DOHH2 (cell line): Measurements from ENCODE around the gene SDCCAG8.
A peak's percentile ranks its signal among the peaks of the same experiment; 100 is the strongest.

ENCODE experiments used
- H3F3A ChIP-seq: fragments of 200-600 bp; sonication (generic), shearing (Covaris generic); 2 replicates; pipeline ENCODE4 v1.6.0; 2016; ENCODE audit warnings: antibody characterized with exemption, mild to moderate bottlenecking; ENCODE audit not compliant: control insufficient read depth, insufficient read depth
- H3K27ac ChIP-seq: fragments of 200-600 bp; sonication (generic); 2 replicates; pipeline ENCODE4 v1.5.1; 2014; ENCODE audit warnings: low read depth, mild to moderate bottlenecking, low read length, moderate library complexity
- H3K27me3 ChIP-seq: fragments of 200-600 bp; sonication (generic); 2 replicates; pipeline ENCODE4 v1.6.1; 2014; ENCODE audit warnings: mild to moderate bottlenecking, low read length, mixed read lengths; ENCODE audit not compliant: control insufficient read depth
- H3K36me3 ChIP-seq: fragments of 200-600 bp; sonication (generic); 2 replicates; pipeline ENCODE4 v1.6.1; 2014; ENCODE audit warnings: mild to moderate bottlenecking, low read length, moderate library complexity, mixed read lengths; ENCODE audit not compliant: control insufficient read depth
- H3K4me1 ChIP-seq: fragments of 200-600 bp; sonication (generic); 2 replicates; pipeline ENCODE4 v1.6.1; 2014; ENCODE audit warnings: mild to moderate bottlenecking, low read length, mixed read lengths; ENCODE audit not compliant: control insufficient read depth
- H3K4me2 ChIP-seq: fragments of 200-600 bp; sonication (generic); 2 replicates; pipeline ENCODE4 v1.6.0; 2014; ENCODE audit warnings: mild to moderate bottlenecking, low read length, moderate library complexity
- H3K4me3 ChIP-seq: fragments of 200-600 bp; sonication (generic); 2 replicates; pipeline ENCODE4 v1.5.1; 2014; ENCODE audit warnings: mild to moderate bottlenecking, low read length, mixed read lengths
- H3K79me2 ChIP-seq: fragments of 200-600 bp; sonication (generic); 2 replicates; pipeline ENCODE4 v1.6.1; 2014; ENCODE audit warnings: mild to moderate bottlenecking, low read length, mixed read lengths; ENCODE audit not compliant: control insufficient read depth
- H3K9me2 ChIP-seq: fragments of 200-600 bp; sonication (generic); replicated peaks from 2 replicates; pipeline ENCODE4 v1.6.1; 2014; ENCODE audit warnings: mild to moderate bottlenecking, low read length, mixed read lengths; ENCODE audit not compliant: control insufficient read depth
- H3K9me3 ChIP-seq: fragments of 200-600 bp; sonication (generic); 2 replicates; pipeline ENCODE4 v1.6.1; 2014; ENCODE audit warnings: antibody characterized with exemption, low read length, mixed read lengths; ENCODE audit not compliant: control insufficient read depth, insufficient read depth
- H4K20me1 ChIP-seq: fragments of 200-600 bp; sonication (generic); 2 replicates; pipeline ENCODE4 v1.6.0; 2014; ENCODE audit warnings: low read depth, mild to moderate bottlenecking, antibody characterized with exemption, low read length, moderate library complexity; ENCODE audit not compliant: control insufficient read depth, insufficient read depth
- CTCF ChIP-seq: fragments of 200-600 bp; sonication (generic); IDR thresholded peaks from one replicate; pipeline ENCODE4 v1.5.1; 2014; ENCODE audit warnings: antibody characterized with exemption, mild to moderate bottlenecking, low read depth, low read length; ENCODE audit not compliant: poor library complexity, severe bottlenecking
- EZH2phosphoT487 ChIP-seq: fragments of 200-600 bp; sonication (generic); IDR thresholded peaks from 2 replicates; pipeline ENCODE4 v1.6.1; 2017; ENCODE audit warnings: borderline replicate concordance, mild to moderate bottlenecking, antibody characterized with exemption, low read length, moderate library complexity, mixed read lengths

SDCCAG8 gene

GRCh38 chr1:243409284-243409683 is 153.4 kb downstream of the SDCCAG8 start:
- no peaks in the 10 kb centered on the region for H3K27me3 ChIP-seq
- H3K9me3 ChIP-seq: no peaks in the 10 kb centered on the region
- H3F3A ChIP-seq: no peaks in the 10 kb centered on the region
- no peak overlapping the region for H3K4me3 ChIP-seq
- no peaks in the 10 kb centered on the region for H4K20me1 ChIP-seq
- no peaks in the 10 kb centered on the region for H3K36me3 ChIP-seq
- no peak overlapping the region for H3K27ac ChIP-seq
- H3K79me2 ChIP-seq: no peaks in the 10 kb centered on the region
- H3K4me1 ChIP-seq: no peaks in the 10 kb centered on the region
- H3K9me2 ChIP-seq: no peaks in the 10 kb centered on the region
- TF ChIP-seq EZH2phosphoT487: no peak
- peak; percentile 34 for TF ChIP-seq CTCF
- H3K4me2 ChIP-seq: no peak overlapping the region

GRCh38 chr1:243411472-243411871 is 155.6 kb downstream of the SDCCAG8 start:
- no peak overlapping the region for H3K4me3 ChIP-seq
- H3K36me3 ChIP-seq: no peaks in the 10 kb centered on the region
- H4K20me1 ChIP-seq: no peaks in the 10 kb centered on the region
- no peaks in the 10 kb centered on the region for H3K9me3 ChIP-seq
- H3K79me2 ChIP-seq: no peaks in the 10 kb centered on the region
- no peaks in the 10 kb centered on the region for H3K27me3 ChIP-seq
- H3K4me2 ChIP-seq: no peak overlapping the region
- no peaks in the 10 kb centered on the region for H3K9me2 ChIP-seq
- H3K27ac ChIP-seq: no peak overlapping the region
- TF ChIP-seq CTCF (no peak), EZH2phosphoT487 (no peak)
- H3K4me1 ChIP-seq: no peaks in the 10 kb centered on the region
- H3F3A ChIP-seq: no peaks in the 10 kb centered on the region

GRCh38 chr1:243413431-243414151 is 157.8 kb downstream of the SDCCAG8 start:
- Histone ChIP-seq H3F3A (no peaks in the 10 kb centered on the region), H3K27ac (no peak overlapping the region), H3K4me2 (no peak overlapping the region), H3K9me2 (no peaks in the 10 kb centered on the region), H3K9me3 (no peaks in the 10 kb centered on the region), H3K4me3 (no peak overlapping the region), H3K79me2 (no peaks in the 10 kb centered on the region), H3K27me3 (no peaks in the 10 kb centered on the region), H4K20me1 (no peaks in the 10 kb centered on the region), H3K36me3 (no peaks in the 10 kb centered on the region), H3K4me1 (no peaks in the 10 kb centered on the region)
- TF ChIP-seq CTCF (no peak), EZH2phosphoT487 (no peak)
